CD14-positive monocyte (primary cell): ENCODE data around the gene CPLANE2. TPM values are rescaled to one million over a fixed set of nuclear protein-coding genes. Genes with fewer than 3 reads are reported as not detected.

Experiments used
- DNase-seq, 3 donors: peaks; one replicate each; pipeline ENCODE4 v3.0.0-alpha.2; 2011 to 2022
- H2AFZ ChIP-seq: 2 replicates; pipeline ENCODE4 v1.6.0; 2012; ENCODE audit warnings: mild to moderate bottlenecking, low read depth, low read length, inconsistent platforms; ENCODE audit not compliant: insufficient read depth, poor library complexity, severe bottlenecking
- H3K27ac ChIP-seq, 2 donors: 1 replicate in 1 of 2; 2 replicates in 1 of 2; pipeline ENCODE4 v1.5.1; 2012 to 2013; ENCODE audit warnings: low read length in 2 of 2, control low read depth in 1 of 2, inconsistent platforms in 1 of 2, low read depth in 1 of 2, mild to moderate bottlenecking in 1 of 2
- H3K27me3 ChIP-seq, 2 donors: one replicate each; pipeline versions ENCODE4 v1.6.0 to v1.6.1; 2011 to 2013; ENCODE audit warnings: low read length in 2 of 2; ENCODE audit not compliant: control insufficient read depth in 2 of 2, insufficient read depth in 2 of 2
- H3K36me3 ChIP-seq, 2 donors: replicated peaks in 1 of 2; 1 replicate in 1 of 2; 2 replicates in 1 of 2; pipeline versions ENCODE4 v1.5.1 to v1.6.1; 2012 to 2013; ENCODE audit warnings: low read length in 2 of 2, control low read depth in 1 of 2, inconsistent platforms in 1 of 2, mild to moderate bottlenecking in 1 of 2; ENCODE audit not compliant: insufficient read depth in 2 of 2, control insufficient read depth in 1 of 2
- H3K4me1 ChIP-seq, 2 donors: 1 replicate in 1 of 2; 2 replicates in 1 of 2; pipeline versions ENCODE4 v1.5.1 to v1.6.1; 2012 to 2013; ENCODE audit warnings: low read length in 2 of 2, control low read depth in 1 of 2, inconsistent platforms in 1 of 2, mild to moderate bottlenecking in 1 of 2, moderate library complexity in 1 of 2; ENCODE audit not compliant: insufficient read depth in 2 of 2, control insufficient read depth in 1 of 2
- H3K4me2 ChIP-seq: replicated peaks from 2 replicates; pipeline ENCODE3; 2012; ENCODE audit warnings: low read length, moderate library complexity, mild to moderate bottlenecking; ENCODE audit not compliant: poor library complexity, severe bottlenecking; ENCODE audit errors: extremely low read depth
- H3K4me3 ChIP-seq, 3 experiments: fragments of 200-600 bp in 1 of 3; sonication (generic) in 1 of 3; replicated peaks in 1 of 3; 1 replicate in 2 of 3; 2 replicates in 1 of 3; pipeline ENCODE4 v1.5.1; 2011 to 2013; ENCODE audit warnings: low read length in 3 of 3, mild to moderate bottlenecking in 3 of 3, control low read depth in 2 of 3, low read depth in 2 of 3, inconsistent platforms in 1 of 3, moderate library complexity in 1 of 3
- H3K79me2 ChIP-seq: 2 replicates; pipeline ENCODE4 v1.6.0; 2012; ENCODE audit warnings: mild to moderate bottlenecking, control low read depth, inconsistent platforms, low read length, moderate library complexity; ENCODE audit not compliant: insufficient read depth
- H3K9ac ChIP-seq: 2 replicates; pipeline ENCODE4 v1.6.0; 2017; ENCODE audit warnings: low read length, mild to moderate bottlenecking; ENCODE audit not compliant: insufficient read depth, poor library complexity, severe bottlenecking
- H3K9me3 ChIP-seq, 2 donors: replicated peaks in 1 of 2; 1 replicate in 1 of 2; 2 replicates in 1 of 2; pipeline versions ENCODE4 v1.5.1 to v1.6.1; 2012 to 2013; ENCODE audit warnings: low read length in 2 of 2, control low read depth in 1 of 2; ENCODE audit not compliant: control insufficient read depth in 1 of 2, insufficient read depth in 1 of 2
- H4K20me1 ChIP-seq: 2 replicates; pipeline ENCODE4 v1.6.0; 2012; ENCODE audit warnings: mild to moderate bottlenecking, low read length, control low read depth, moderate library complexity; ENCODE audit not compliant: insufficient read depth
- H3K27ac Mint-ChIP-seq, 7 donors: one replicate each; pipeline ENCODE4 v1.8.0; 2020; ENCODE audit warnings: mild to moderate bottlenecking in 7 of 7, mixed read lengths in 7 of 7, moderate library complexity in 6 of 7, inconsistent platforms in 2 of 7
- H3K27me3 Mint-ChIP-seq, 3 donors: one replicate each; pipeline ENCODE4 v1.8.0; 2021 to 2022; ENCODE audit warnings: low read depth in 3 of 3, mild to moderate bottlenecking in 3 of 3, mixed read lengths in 3 of 3, moderate library complexity in 3 of 3, inconsistent platforms in 1 of 3
- H3K36me3 Mint-ChIP-seq, 2 donors: one replicate each; pipeline ENCODE4 v1.8.0; 2020; ENCODE audit warnings: mixed read lengths in 2 of 2, inconsistent platforms in 1 of 2, mild to moderate bottlenecking in 1 of 2
- H3K4me1 Mint-ChIP-seq: one replicate; pipeline ENCODE4 v1.8.0; 2020; ENCODE audit warnings: mild to moderate bottlenecking, mixed read lengths
- H3K4me3 Mint-ChIP-seq, 2 donors: one replicate each; pipeline ENCODE4 v1.8.0; 2020; ENCODE audit warnings: mild to moderate bottlenecking in 2 of 2, mixed read lengths in 2 of 2, moderate library complexity in 1 of 2
- H3K9me3 Mint-ChIP-seq, 7 donors: one replicate each; pipeline ENCODE4 v1.8.0; 2020 to 2022; ENCODE audit warnings: mixed read lengths in 7 of 7, mild to moderate bottlenecking in 6 of 7, moderate library complexity in 6 of 7, inconsistent platforms in 2 of 7
- CTCF ChIP-seq: fragments of 200-600 bp; IDR thresholded peaks from one replicate; pipeline ENCODE4 v1.8.0; 2022; ENCODE audit warnings: antibody characterized with exemption, mild to moderate bottlenecking
- WGBS: methylation state at CpG from one replicate; pipeline ENCODE4 v1.1.5; 2013; ENCODE audit warnings: missing lambda C conversion rate; ENCODE audit not compliant: insufficient coverage; 5-methylcytosine and 5-hydroxymethylcytosine counted together
- intact Hi-C, 2 donors: fragments of 100-400 bp; cut with micrococcal nuclease; formaldehyde crosslinking; loops; one replicate each; pipeline versions ENCODE4 v1.15.0 to v1.15.1; 2023
- polyA plus RNA-seq, 3 donors: library from polyadenylated mRNA; depleted of rRNA in 1 of 3; unstranded in 2 of 3; stranded (reverse) in 1 of 3; fragments of 300-500 nt in 2 of 3; fragments of >200 nt in 1 of 3; fragmentation: Illumina TruSeq in 2 of 3; gene quantifications; 1 replicate in 2 of 3; 2 replicates in 1 of 3; pipeline ENCODE4 v1.2.3, GENCODE V29; 2012 to 2021

CPLANE2 gene
- polyA plus RNA-seq, 3 donors, result 0.54 to 1.7 (median 1.4) TPM

GRCh38 chr1:16199157-16199501, 37.9 kb downstream of the CPLANE2 start:
- no peak overlapping the region for H3K4me3 Mint-ChIP-seq
- intact Hi-C loops, result no loop called here
- Histone ChIP-seq H3K27me3 (no peaks in the 10 kb centered on the region), H3K36me3 (no peaks in the 10 kb centered on the region), H3K9me3 (no peaks in the 10 kb centered on the region), H3K27ac (no peak overlapping the region), H3K4me3 (no peak overlapping the region), H4K20me1 (no peaks in the 10 kb centered on the region), H3K9ac (no peak overlapping the region), H2AFZ (no peak overlapping the region), H3K4me2 (no peak overlapping the region), H3K79me2 (no peaks in the 10 kb centered on the region), H3K4me1 (no peaks in the 10 kb centered on the region)
- peaks cover 0 to 2% (median 0%) of the 10 kb centered on the region in 7 donors for H3K9me3 Mint-ChIP-seq
- peaks cover 7 to 19% of the 10 kb centered on the region in 2 donors for H3K36me3 Mint-ChIP-seq
- no peak for DNase-seq
- H3K27ac Mint-ChIP-seq, result peak overlapping the region in 2 of 7 donors; percentile 27 to 65
- 33% methylated on average over 1 of the region's 1 CpG for WGBS
- H3K4me1 Mint-ChIP-seq, result no peaks in the 10 kb centered on the region
- H3K27me3 Mint-ChIP-seq, result peaks cover 0 to 4% (median 1%) of the 10 kb centered on the region in 3 donors
- TF ChIP-seq CTCF, result no peak

- Histone ChIP-seq H3K27me3 (no peaks in the 10 kb centered on the region), H3K36me3 (no peaks in the 10 kb centered on the region), H3K79me2 (no peaks in the 10 kb centered on the region), H3K27ac (no peak overlapping the region), H3K4me1 (no peaks in the 10 kb centered on the region), H4K20me1 (no peaks in the 10 kb centered on the region), H2AFZ (no peak overlapping the region), H3K4me2 (no peak overlapping the region), H3K9ac (no peak overlapping the region), H3K4me3 (no peak overlapping the region), H3K9me3 (no peaks in the 10 kb centered on the region)
- 92% methylated on average over 8 of the region's 8 CpGs for WGBS
- Mint-ChIP-seq H3K4me1 (no peaks in the 10 kb centered on the region), H3K27me3 (peaks cover 0 to 4% (median 1%) of the 10 kb centered on the region in 3 donors), H3K27ac (peak overlapping the region in 2 of 7 donors; percentile 27 to 65), H3K9me3 (peaks cover 0 to 2% (median 0%) of the 10 kb centered on the region in 7 donors), H3K4me3 (no peak overlapping the region), H3K36me3 (peaks cover 6 to 16% of the 10 kb centered on the region in 2 donors)
- intact Hi-C loops, result no loop called here
- no peak for TF ChIP-seq CTCF
- no peak for DNase-seq
Measured at GRCh38 chr1:16198444-16199156, 38.4 kb downstream of the CPLANE2 start.
